ENCODE data around the gene E2F4. TPM values are rescaled to one million over a fixed set of nuclear protein-coding genes. Genes with fewer than 3 reads are reported as not detected.

The E2F4 gene
- total and polyA plus RNA-seq, 2 of the 13 experiments (the other 11 are each of a cell fraction or from before 2014, with no cell fraction given) = 84.8 to 91.2 TPM

GRCh38 chr16:67226804-67227566, 35.0 kb downstream of the E2F4 start, which contains the start of gene TMEM208 (continued):
- TF ChIP-seq FUBP1 (CRISPR knock-in tag; IDR thresholded peaks at IDR 0.05; ENCODE audit: borderline replicate concordance) = no peak
- peak; percentile 90 for TF ChIP-seq ETV6 (CRISPR knock-in tag; conservative IDR thresholded peaks at IDR 0.05)
- no peak for TF ChIP-seq MYNN (CRISPR knock-in tag; IDR thresholded peaks at IDR 0.05; ENCODE audit: low read depth)
- TF ChIP-seq ZHX1 (CRISPR knock-in tag; IDR thresholded peaks at IDR 0.05; ENCODE audit: low read depth) = peak; percentile 88; the same call in 1 of the 2 replicates
- 0 out of 2 replicates have a peak, but pooled peaks have one; percentile 57 for TF ChIP-seq ZBTB20 (CRISPR knock-in tag; IDR thresholded peaks at IDR 0.05; ENCODE audit: borderline replicate concordance, low read depth)
- no peak for TF ChIP-seq NPAS2 (CRISPR knock-in tag; IDR thresholded peaks at IDR 0.05; ENCODE audit: borderline replicate concordance)
- TF ChIP-seq POGZ (CRISPR knock-in tag; IDR thresholded peaks at IDR 0.05) = peak; percentile 87
- no peak for TF ChIP-seq JUN (CRISPR knock-in tag; IDR thresholded peaks at IDR 0.05)
- peak; percentile 60; the same call in 1 of the 2 replicates for TF ChIP-seq TBX2 (CRISPR knock-in tag; IDR thresholded peaks at IDR 0.05; ENCODE audit: borderline replicate concordance)
- TF ChIP-seq REPIN1 (CRISPR knock-in tag; IDR thresholded peaks at IDR 0.05; ENCODE audit: borderline replicate concordance, low read depth) = peak; percentile 97
- TF ChIP-seq ZNF639 (CRISPR knock-in tag; conservative IDR thresholded peaks at IDR 0.05) = peak; percentile 97
- TF ChIP-seq SMAD3 (CRISPR knock-in tag; IDR thresholded peaks at IDR 0.05) = peak; percentile 82; the same call in 1 of the 2 replicates
- peak; percentile 80; the same call in 1 of the 2 replicates for TF ChIP-seq ZNF142 (CRISPR knock-in tag; IDR thresholded peaks at IDR 0.05)
- TF ChIP-seq GABPA (IDR thresholded peaks at IDR 0.05; ENCODE audit: low read depth, low read length) = peak; percentile 100
- TF ChIP-seq GABPA (CRISPR knock-in tag; IDR thresholded peaks at IDR 0.05; ENCODE audit: low read depth) = peak; percentile 100
